Measurements from ENCODE around the gene BBX. TPM values are rescaled to one million over a fixed set of nuclear protein-coding genes. Genes with fewer than 3 reads are reported as not detected.

BBX gene
- total RNA-seq, 1 donor = 97.6 TPM

DNA sequence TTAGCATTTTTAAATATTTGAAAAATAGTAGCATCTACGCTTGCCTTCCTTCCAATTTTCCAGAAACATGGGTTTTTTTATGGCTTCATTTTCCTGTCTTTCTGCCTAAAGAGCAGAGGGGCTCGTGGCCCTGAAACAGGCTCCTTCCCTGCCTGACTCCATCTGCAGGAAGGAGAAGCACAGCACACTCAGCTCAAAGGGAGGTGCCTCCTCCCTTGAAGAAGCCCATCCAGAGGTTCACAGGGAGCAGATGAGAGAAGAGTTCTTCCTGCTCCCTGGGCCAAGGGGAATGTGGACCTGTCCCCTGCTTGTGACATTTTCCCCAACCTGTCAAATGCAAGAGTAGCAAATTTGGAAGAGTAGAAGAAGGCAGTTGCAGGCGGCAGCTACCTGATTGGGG is 55.8 kb downstream of the BBX start:
- TF ChIP-seq, protein P1, sequence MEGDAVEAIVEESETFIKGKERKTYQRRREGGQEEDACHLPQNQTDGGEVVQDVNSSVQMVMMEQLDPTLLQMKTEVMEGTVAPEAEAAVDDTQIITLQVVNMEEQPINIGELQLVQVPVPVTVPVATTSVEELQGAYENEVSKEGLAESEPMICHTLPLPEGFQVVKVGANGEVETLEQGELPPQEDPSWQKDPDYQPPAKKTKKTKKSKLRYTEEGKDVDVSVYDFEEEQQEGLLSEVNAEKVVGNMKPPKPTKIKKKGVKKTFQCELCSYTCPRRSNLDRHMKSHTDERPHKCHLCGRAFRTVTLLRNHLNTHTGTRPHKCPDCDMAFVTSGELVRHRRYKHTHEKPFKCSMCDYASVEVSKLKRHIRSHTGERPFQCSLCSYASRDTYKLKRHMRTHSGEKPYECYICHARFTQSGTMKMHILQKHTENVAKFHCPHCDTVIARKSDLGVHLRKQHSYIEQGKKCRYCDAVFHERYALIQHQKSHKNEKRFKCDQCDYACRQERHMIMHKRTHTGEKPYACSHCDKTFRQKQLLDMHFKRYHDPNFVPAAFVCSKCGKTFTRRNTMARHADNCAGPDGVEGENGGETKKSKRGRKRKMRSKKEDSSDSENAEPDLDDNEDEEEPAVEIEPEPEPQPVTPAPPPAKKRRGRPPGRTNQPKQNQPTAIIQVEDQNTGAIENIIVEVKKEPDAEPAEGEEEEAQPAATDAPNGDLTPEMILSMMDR (IDR thresholded peaks at IDR 0.05; ENCODE audit: insufficient read depth, low read depth, low read length) = no peak
- H3K4me3 ChIP-seq (ENCODE audit: low read depth, low read length) = no peak overlapping the region
- DNase-seq (ENCODE audit: low read depth) = no peak

DNA sequence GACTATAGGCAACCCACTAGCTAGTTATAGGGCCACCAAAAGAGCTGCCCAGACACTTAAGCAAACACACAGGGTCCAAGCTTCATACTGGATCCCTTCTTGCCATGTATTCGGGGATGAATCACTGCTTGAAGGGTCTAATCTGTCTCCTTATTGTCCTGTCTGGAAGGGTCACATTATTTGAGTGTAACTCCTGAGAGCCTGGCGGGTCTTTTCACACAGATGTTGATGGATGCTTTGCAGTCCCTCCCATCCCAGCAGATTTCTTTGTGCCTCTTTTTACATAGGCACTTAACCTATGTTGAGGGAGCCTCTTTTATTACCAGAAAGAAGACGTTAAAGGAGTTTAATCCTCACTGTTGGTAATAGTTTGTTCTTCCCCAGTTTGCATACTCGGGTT is 56.6 kb downstream of the BBX start:
- no peak overlapping the region for H3K4me3 ChIP-seq (ENCODE audit: low read depth, low read length)
- DNase-seq (ENCODE audit: low read depth) = no peak
- TF ChIP-seq, protein P1 (IDR thresholded peaks at IDR 0.05; ENCODE audit: insufficient read depth, low read depth, low read length) = no peak

DNA sequence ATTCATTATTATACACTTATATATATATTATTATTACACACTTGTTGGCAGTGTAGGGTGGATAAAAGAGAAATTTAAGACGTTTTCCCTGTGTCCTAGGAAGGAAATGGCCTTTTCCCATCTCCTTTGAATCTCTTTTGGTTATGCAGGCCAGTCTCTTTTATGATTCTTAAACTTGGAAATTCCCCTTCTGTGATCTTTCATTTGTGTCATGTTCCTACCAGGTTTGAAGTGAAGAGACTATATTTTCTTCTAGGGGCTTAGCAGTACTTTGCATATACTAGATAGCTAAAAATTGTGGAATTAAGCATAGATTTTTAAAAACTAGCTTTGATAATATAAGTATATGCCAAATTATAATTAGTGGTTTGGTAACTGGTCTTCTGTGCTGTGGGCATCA is 58.5 kb downstream of the BBX start:
- DNase-seq (ENCODE audit: low read depth) = no peak
- TF ChIP-seq, protein P1 (IDR thresholded peaks at IDR 0.05; ENCODE audit: insufficient read depth, low read depth, low read length) = no peak
- H3K4me3 ChIP-seq (ENCODE audit: low read depth, low read length) = no peak overlapping the region

DNA sequence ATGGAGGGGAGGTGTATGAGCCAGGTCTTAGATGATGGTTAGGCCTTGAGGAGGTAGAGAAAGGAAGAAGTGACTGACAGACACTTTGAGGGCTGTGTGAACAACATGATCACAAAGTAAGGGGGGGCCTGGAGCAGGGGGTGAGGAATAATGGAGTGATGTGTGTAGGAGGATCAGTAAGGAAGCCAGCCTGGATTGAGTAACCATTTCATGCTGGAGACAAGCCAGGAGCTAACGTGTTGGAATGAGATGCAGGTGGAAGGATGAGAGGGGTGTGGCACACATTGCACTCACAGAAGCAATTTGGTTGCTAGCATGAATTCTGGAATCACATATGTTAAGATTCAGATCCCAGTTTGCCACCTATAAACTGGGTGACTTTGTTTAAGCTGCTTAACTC is 65.5 kb downstream of the BBX start:
- TF ChIP-seq, protein P1 (IDR thresholded peaks at IDR 0.05; ENCODE audit: insufficient read depth, low read depth, low read length) = no peak
- H3K4me3 ChIP-seq (ENCODE audit: low read depth, low read length) = no peak overlapping the region
- no peak for DNase-seq (ENCODE audit: low read depth)

DNA sequence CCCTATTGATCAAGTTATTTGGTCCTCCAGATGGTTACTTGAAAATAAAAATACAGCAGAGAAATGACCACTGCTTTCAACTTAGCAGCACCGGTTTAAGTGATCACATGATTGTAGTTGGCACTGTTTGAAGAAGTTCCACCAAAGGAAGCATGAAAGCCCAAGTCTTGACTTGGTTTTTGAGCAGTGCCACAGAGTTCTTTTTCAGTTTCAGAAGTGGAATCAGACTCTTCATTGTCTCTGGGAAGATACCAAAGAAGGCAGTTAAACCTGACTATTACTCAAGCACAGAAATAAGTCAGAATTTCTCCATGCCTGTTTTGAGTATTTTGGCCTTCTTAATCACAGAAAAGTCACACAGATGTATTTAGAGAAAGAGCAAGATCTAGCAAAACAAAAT is 66.7 kb downstream of the BBX start:
- TF ChIP-seq, protein P1 (IDR thresholded peaks at IDR 0.05; ENCODE audit: insufficient read depth, low read depth, low read length) = no peak
- H3K4me3 ChIP-seq (ENCODE audit: low read depth, low read length) = no peak overlapping the region
- DNase-seq (ENCODE audit: low read depth) = no peak

DNA sequence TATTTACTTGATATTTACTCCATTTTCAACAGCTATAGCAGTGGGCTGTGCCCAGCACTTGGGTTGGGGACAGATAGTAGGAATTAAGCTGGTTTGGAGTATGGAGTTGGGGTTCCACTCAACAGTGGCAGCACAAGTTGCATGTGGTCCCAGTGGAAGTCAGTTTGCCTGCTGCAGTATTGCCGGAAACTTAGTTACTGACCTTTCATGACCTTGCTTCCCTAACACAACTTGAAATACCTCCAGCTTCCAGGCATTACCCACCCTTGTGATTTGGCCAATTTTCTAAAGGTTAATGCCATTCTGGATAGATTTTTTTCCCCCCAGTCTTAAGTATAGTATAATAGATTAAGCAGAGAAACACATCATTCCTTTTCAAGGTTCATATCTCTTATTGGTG is 68.0 kb downstream of the BBX start:
- H3K4me3 ChIP-seq (ENCODE audit: low read depth, low read length) = no peak overlapping the region
- TF ChIP-seq, protein P1 (IDR thresholded peaks at IDR 0.05; ENCODE audit: insufficient read depth, low read depth, low read length) = no peak
- DNase-seq (ENCODE audit: low read depth) = no peak

DNA sequence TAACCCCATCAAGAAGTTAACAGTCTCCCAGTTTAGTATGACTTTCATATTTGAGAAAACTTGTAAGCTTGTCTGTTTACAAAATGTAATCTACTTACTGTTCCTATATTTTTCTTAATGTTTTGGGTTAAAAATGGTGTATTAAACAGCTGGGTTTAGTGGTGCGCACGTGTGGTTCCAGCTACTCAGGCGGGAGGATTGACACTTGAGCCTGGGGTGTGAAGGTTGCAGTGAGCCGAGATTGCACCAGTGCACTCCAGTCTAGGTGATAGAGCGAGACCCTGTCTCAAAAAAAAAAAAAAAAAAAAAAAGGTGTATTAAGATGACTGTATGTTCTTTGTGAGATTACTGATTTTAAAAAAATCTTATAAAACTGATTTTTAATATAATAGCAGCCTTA is 69.3 kb downstream of the BBX start:
- TF ChIP-seq, protein P1 (IDR thresholded peaks at IDR 0.05; ENCODE audit: insufficient read depth, low read depth, low read length) = no peak
- no peak for DNase-seq (ENCODE audit: low read depth)
- no peak overlapping the region for H3K4me3 ChIP-seq (ENCODE audit: low read depth, low read length)
